CD4-positive, alpha-beta T cell (primary cell): Measurements from ENCODE around the gene GPR173. TPM values are rescaled to one million over a fixed set of nuclear protein-coding genes. Genes with fewer than 3 reads are reported as not detected.

Source experiments
- ATAC-seq: fragments of 200-7000 bp; cut with Tn5 transposase; one replicate; pipeline ENCODE4 v1.10.0; 2022; ENCODE audit warnings: mild to moderate bottlenecking; ENCODE audit not compliant: poor library complexity
- CTCF ChIA-PET: fragments of 350-600 bp; sonication (Branson Sonifier 250); formaldehyde crosslinking; loops from one replicate; lab custom pipeline; 2021; ENCODE audit warnings: antibody characterized with exemption, inconsistent platforms; lab: Charles Lee
- POLR2A ChIA-PET: fragments of 350-600 bp; sonication (Branson Sonifier 250); formaldehyde crosslinking; loops from one replicate; lab custom pipeline; 2021; ENCODE audit warnings: antibody characterized with exemption, inconsistent platforms; lab: Charles Lee
- DNase-seq, 14 experiments: peaks; one replicate each; pipeline ENCODE4 v3.0.0-alpha.2; 2013 to 2020; ENCODE audit warnings: mixed read lengths in 2 of 14
- H3K27ac ChIP-seq, 2 donors: one replicate each; pipeline versions ENCODE4 v1.5.1 to v1.7.0; 2013; ENCODE audit warnings: low read length in 2 of 2, low read depth in 1 of 2, mild to moderate bottlenecking in 1 of 2
- H3K27me3 ChIP-seq, 2 experiments: 1 replicate in 1 of 2; 2 replicates in 1 of 2; pipeline versions ENCODE4 v1.6.1 to v1.7.0; 2013; ENCODE audit warnings: low read length in 2 of 2, control low read depth in 1 of 2, mild to moderate bottlenecking in 1 of 2, moderate library complexity in 1 of 2; ENCODE audit not compliant: insufficient read depth in 2 of 2, control insufficient read depth in 1 of 2
- H3K36me3 ChIP-seq: one replicate; pipeline ENCODE4 v1.6.1; 2013; ENCODE audit warnings: low read length, control low read depth; ENCODE audit not compliant: insufficient read depth
- H3K4me1 ChIP-seq: one replicate; pipeline ENCODE4 v1.6.1; 2013; ENCODE audit warnings: low read length, control low read depth; ENCODE audit not compliant: insufficient read depth
- H3K4me3 ChIP-seq: one replicate; pipeline ENCODE4 v1.5.1; 2013; ENCODE audit warnings: mild to moderate bottlenecking, low read length, moderate library complexity
- H3K9me3 ChIP-seq, 2 experiments: 1 replicate in 1 of 2; 2 replicates in 1 of 2; pipeline versions ENCODE4 v1.6.1 to v1.7.0; 2013; ENCODE audit warnings: low read length in 2 of 2, mild to moderate bottlenecking in 2 of 2, control low read depth in 1 of 2, moderate library complexity in 1 of 2; ENCODE audit not compliant: control insufficient read depth in 1 of 2, insufficient read depth in 1 of 2
- H3K27ac Mint-ChIP-seq: one replicate; pipeline ENCODE4 v1.8.0; 2020; ENCODE audit warnings: mixed read lengths
- H3K27me3 Mint-ChIP-seq: one replicate; pipeline ENCODE4 v1.8.0; 2021; ENCODE audit warnings: mixed read lengths
- H3K36me3 Mint-ChIP-seq: one replicate; pipeline ENCODE4 v1.8.0; 2021; ENCODE audit warnings: low read depth, mixed read lengths
- H3K4me1 Mint-ChIP-seq: one replicate; pipeline ENCODE4 v1.8.0; 2021; ENCODE audit warnings: low read depth, mixed read lengths
- H3K4me3 Mint-ChIP-seq: one replicate; pipeline ENCODE4 v1.8.0; 2020; ENCODE audit warnings: mild to moderate bottlenecking, mixed read lengths
- H3K9me3 Mint-ChIP-seq: one replicate; pipeline ENCODE4 v1.8.0; 2020; ENCODE audit warnings: mixed read lengths
- CTCF ChIP-seq: fragments of 200-600 bp; IDR thresholded peaks from one replicate; pipeline ENCODE4 v1.8.0; 2022; ENCODE audit warnings: antibody characterized with exemption, mild to moderate bottlenecking
- intact Hi-C, 2 experiments: fragments of 100-400 bp; cut with DNase I in 1 of 2; cut with micrococcal nuclease in 1 of 2; formaldehyde crosslinking; loops; one replicate each; pipeline versions ENCODE4 v1.15.1 to v1.9.0; 2023 to 2025; cut with DNase I, micrococcal nuclease
- total RNA-seq, 174 experiments: library from RNA in 2 of 174; stranded (reverse) in 2 of 174; gene quantifications; one replicate each; pipeline ENCODE4 v1.2.3 and lab custom pipeline; 2021 to 2026

The GPR173 gene
- total RNA-seq, 2 experiments from 2014 or later, result not detected

- Histone ChIP-seq H3K36me3 (no peaks in the 10 kb centered on the region), H3K27me3 (no peaks in the 10 kb centered on the region), H3K27ac (no peak overlapping the region), H3K4me3 (no peak overlapping the region), H3K4me1 (peaks cover 7% of the 10 kb centered on the region), H3K9me3 (no peaks in the 10 kb centered on the region)
- DNase-seq (no peak), ATAC-seq (no peak)
- CTCF ChIA-PET, result interaction anchor here (1.0 kb wide), 1 partner anchor 7 kb away, joined by 3 read pairs; no protein-coding TSS in a partner anchor
- no peak overlapping the region for H3K4me3 Mint-ChIP-seq
- no peak for TF ChIP-seq CTCF
- H3K27me3 Mint-ChIP-seq, result peaks cover 7% of the 10 kb centered on the region
- H3K4me1 Mint-ChIP-seq, result peaks cover 10% of the 10 kb centered on the region
- intact Hi-C loops, result no loop called here
- H3K36me3 Mint-ChIP-seq, result no peaks in the 10 kb centered on the region
- POLR2A ChIA-PET, result no interaction called here
- H3K9me3 Mint-ChIP-seq, result no peaks in the 10 kb centered on the region
- no peak overlapping the region for H3K27ac Mint-ChIP-seq
Observed at GRCh38 chrX:53003111-53003510, 45.5 kb upstream of the GPR173 start.

GRCh38 chrX:53004038-53004437 is 44.6 kb upstream of the GPR173 start:
- ATAC-seq, result no peak
- peaks cover 10% of the 10 kb centered on the region for H3K4me1 Mint-ChIP-seq
- no peaks in the 10 kb centered on the region for H3K9me3 ChIP-seq
- intact Hi-C loops, result no loop called here
- DNase-seq, result no peak
- H3K36me3 Mint-ChIP-seq, result no peaks in the 10 kb centered on the region
- TF ChIP-seq CTCF, result no peak
- no peaks in the 10 kb centered on the region for H3K27me3 ChIP-seq
- CTCF ChIA-PET, result interaction anchor here (1.0 kb wide), 1 partner anchor 8 kb away, joined by 3 read pairs; no protein-coding TSS in a partner anchor
- H3K4me3 ChIP-seq, result no peak overlapping the region
- no peaks in the 10 kb centered on the region for H3K36me3 ChIP-seq
- peaks cover 7% of the 10 kb centered on the region for H3K27me3 Mint-ChIP-seq
- no peaks in the 10 kb centered on the region for H3K9me3 Mint-ChIP-seq
- H3K4me1 ChIP-seq, result peaks cover 7% of the 10 kb centered on the region
- no peak overlapping the region for H3K4me3 Mint-ChIP-seq
- POLR2A ChIA-PET, result no interaction called here
- no peak overlapping the region for H3K27ac ChIP-seq
- H3K27ac Mint-ChIP-seq, result no peak overlapping the region

- CTCF ChIA-PET, result no interaction called here
- Mint-ChIP-seq H3K27me3 (peaks cover 7% of the 10 kb centered on the region), H3K36me3 (no peaks in the 10 kb centered on the region), H3K27ac (no peak overlapping the region), H3K4me1 (peaks cover 10% of the 10 kb centered on the region), H3K9me3 (no peaks in the 10 kb centered on the region), H3K4me3 (no peak overlapping the region)
- ATAC-seq, result no peak
- Histone ChIP-seq H3K27me3 (no peaks in the 10 kb centered on the region), H3K9me3 (no peaks in the 10 kb centered on the region), H3K27ac (no peak overlapping the region), H3K4me1 (peaks cover 7% of the 10 kb centered on the region), H3K4me3 (no peak overlapping the region), H3K36me3 (no peaks in the 10 kb centered on the region)
- no peak for DNase-seq
- TF ChIP-seq CTCF, result no peak
- POLR2A ChIA-PET, result no interaction called here
- intact Hi-C loops, result no loop called here
Observed at GRCh38 chrX:53004811-53005210, 43.8 kb upstream of the GPR173 start.
